DND-41 (cell line): ENCODE measurements around the gene INPP5K.

Source experiments
- ATAC-seq: fragments of 200-7000 bp; cut with Tn5 transposase; 3 replicates; pipeline ENCODE4 v1.9.1; 2021; ENCODE audit warnings: low read depth; ENCODE audit not compliant: insufficient read depth
- DNase-seq: peaks from one replicate; pipeline ENCODE4 v3.0.0-alpha.2; 2020
- H2AFZ ChIP-seq: 2 replicates; pipeline ENCODE4 v1.6.0; 2012; ENCODE audit warnings: low read depth, low read length
- H3K27ac ChIP-seq: 2 replicates; pipeline ENCODE4 v1.5.1; 2012; ENCODE audit warnings: low read length, inconsistent platforms
- H3K27me3 ChIP-seq: fragments of 200-600 bp; sonication (generic); 2 replicates; pipeline ENCODE4 v1.6.0; 2012; ENCODE audit warnings: low read length, mild to moderate bottlenecking, inconsistent platforms; ENCODE audit not compliant: insufficient read depth, poor library complexity
- H3K36me3 ChIP-seq: 2 replicates; pipeline ENCODE4 v1.5.1; 2012; ENCODE audit warnings: low read length, inconsistent platforms; ENCODE audit not compliant: insufficient read depth
- H3K4me1 ChIP-seq: 2 replicates; pipeline ENCODE4 v1.5.1; 2012; ENCODE audit warnings: mild to moderate bottlenecking, low read length; ENCODE audit not compliant: insufficient read depth
- H3K4me2 ChIP-seq: 2 replicates; pipeline ENCODE4 v1.6.0; 2012; ENCODE audit warnings: mild to moderate bottlenecking, moderate library complexity, low read length, inconsistent platforms; ENCODE audit not compliant: insufficient read depth
- H3K4me3 ChIP-seq, 2 experiments: fragments of 200-600 bp in 1 of 2; shearing (Covaris generic) in 1 of 2; 2 replicates each; pipeline ENCODE4 v1.5.1; 2012 to 2016; ENCODE audit warnings: inconsistent platforms in 2 of 2, low read length in 2 of 2, mild to moderate bottlenecking in 2 of 2, low read depth in 1 of 2, moderate library complexity in 1 of 2
- H3K79me2 ChIP-seq: 2 replicates; pipeline ENCODE4 v1.6.0; 2012; ENCODE audit warnings: low read length, inconsistent platforms; ENCODE audit not compliant: insufficient read depth
- H3K9ac ChIP-seq: 2 replicates; pipeline ENCODE4 v1.6.0; 2012; ENCODE audit warnings: low read depth, mild to moderate bottlenecking, inconsistent platforms, low read length, moderate library complexity
- H3K9me3 ChIP-seq: 2 replicates; pipeline ENCODE4 v1.5.1; 2012; ENCODE audit warnings: low read length, moderate library complexity, mild to moderate bottlenecking, inconsistent platforms; ENCODE audit not compliant: insufficient read depth, severe bottlenecking
- H4K20me1 ChIP-seq: 2 replicates; pipeline ENCODE4 v1.6.0; 2012; ENCODE audit warnings: low read length; ENCODE audit not compliant: insufficient read depth
- EZH2 ChIP-seq: IDR thresholded peaks from 3 replicates; pipeline ENCODE4 v1.6.1; 2012; ENCODE audit warnings: borderline replicate concordance, low read depth, mild to moderate bottlenecking, moderate library complexity, low read length, inconsistent platforms; ENCODE audit not compliant: severe bottlenecking
- TF ChIP-seq, protein P1 (sequence below): IDR thresholded peaks from 2 replicates; pipeline ENCODE4 v1.5.1; 2012; ENCODE audit warnings: borderline replicate concordance, low read length, moderate library complexity, mild to moderate bottlenecking; ENCODE audit not compliant: poor library complexity, severe bottlenecking; ENCODE audit errors: extremely low read depth

INPP5K gene

GRCh38 chr17:1495265-1495989 lies 21.0 kb downstream of the INPP5K start:
- TF ChIP-seq EZH2, result no peak
- TF ChIP-seq, protein P1, sequence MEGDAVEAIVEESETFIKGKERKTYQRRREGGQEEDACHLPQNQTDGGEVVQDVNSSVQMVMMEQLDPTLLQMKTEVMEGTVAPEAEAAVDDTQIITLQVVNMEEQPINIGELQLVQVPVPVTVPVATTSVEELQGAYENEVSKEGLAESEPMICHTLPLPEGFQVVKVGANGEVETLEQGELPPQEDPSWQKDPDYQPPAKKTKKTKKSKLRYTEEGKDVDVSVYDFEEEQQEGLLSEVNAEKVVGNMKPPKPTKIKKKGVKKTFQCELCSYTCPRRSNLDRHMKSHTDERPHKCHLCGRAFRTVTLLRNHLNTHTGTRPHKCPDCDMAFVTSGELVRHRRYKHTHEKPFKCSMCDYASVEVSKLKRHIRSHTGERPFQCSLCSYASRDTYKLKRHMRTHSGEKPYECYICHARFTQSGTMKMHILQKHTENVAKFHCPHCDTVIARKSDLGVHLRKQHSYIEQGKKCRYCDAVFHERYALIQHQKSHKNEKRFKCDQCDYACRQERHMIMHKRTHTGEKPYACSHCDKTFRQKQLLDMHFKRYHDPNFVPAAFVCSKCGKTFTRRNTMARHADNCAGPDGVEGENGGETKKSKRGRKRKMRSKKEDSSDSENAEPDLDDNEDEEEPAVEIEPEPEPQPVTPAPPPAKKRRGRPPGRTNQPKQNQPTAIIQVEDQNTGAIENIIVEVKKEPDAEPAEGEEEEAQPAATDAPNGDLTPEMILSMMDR, result no peak

GRCh38 chr17:1494736-1495253 lies 21.6 kb downstream of the INPP5K start:
- Histone ChIP-seq H3K27me3 (no peaks in the 10 kb centered on the region), H3K36me3 (peaks cover 33% of the 10 kb centered on the region), H3K4me3 (no peak overlapping the region), H3K9me3 (no peaks in the 10 kb centered on the region), H3K4me2 (no peak overlapping the region), H4K20me1 (peaks cover 13% of the 10 kb centered on the region), H3K4me1 (peaks cover 18% of the 10 kb centered on the region), H3K79me2 (no peaks in the 10 kb centered on the region), H2AFZ (no peak overlapping the region), H3K9ac (no peak overlapping the region), H3K27ac (no peak overlapping the region)
- TF ChIP-seq, protein P1, result no peak
- TF ChIP-seq EZH2, result no peak
- ATAC-seq (no peak), DNase-seq (no peak)

More at GRCh38 chr17:1495265-1495989, 21.0 kb downstream of the INPP5K start:
- H2AFZ ChIP-seq, result no peak overlapping the region
- H3K79me2 ChIP-seq, result no peaks in the 10 kb centered on the region
- H3K36me3 ChIP-seq, result peaks cover 36% of the 10 kb centered on the region
- ATAC-seq (no peak), DNase-seq (no peak)
- H4K20me1 ChIP-seq, result peaks cover 13% of the 10 kb centered on the region
- no peak overlapping the region for H3K27ac ChIP-seq
- H3K27me3 ChIP-seq, result no peaks in the 10 kb centered on the region
- no peak overlapping the region for H3K4me3 ChIP-seq
- peaks cover 16% of the 10 kb centered on the region for H3K4me1 ChIP-seq
- H3K4me2 ChIP-seq, result no peak overlapping the region
- H3K9me3 ChIP-seq, result no peaks in the 10 kb centered on the region
- no peak overlapping the region for H3K9ac ChIP-seq

DNA sequence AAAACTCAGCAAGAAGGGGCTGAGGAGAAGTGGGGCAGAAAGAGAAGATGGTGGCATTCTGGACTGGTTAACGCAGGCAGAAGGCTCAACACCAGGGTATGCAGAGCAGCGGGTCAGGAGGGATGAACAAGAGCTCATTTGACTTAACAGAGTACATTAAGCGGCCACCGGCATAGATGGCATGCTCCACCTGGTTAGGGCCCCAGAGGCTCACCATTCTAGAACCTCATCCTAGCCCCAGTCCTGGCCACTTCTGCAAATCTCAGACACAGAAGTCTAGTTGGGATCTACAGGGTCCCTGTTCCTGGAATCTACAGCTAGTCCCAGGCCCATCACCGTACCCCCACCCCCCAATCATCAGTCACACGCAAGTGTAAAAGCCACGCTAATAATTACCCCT lies 22.2 kb downstream of the INPP5K start:
- no peaks in the 10 kb centered on the region for H3K27me3 ChIP-seq
- H4K20me1 ChIP-seq, result peaks cover 13% of the 10 kb centered on the region
- ATAC-seq (no peak), DNase-seq (no peak)
- H3K4me1 ChIP-seq, result peaks cover 18% of the 10 kb centered on the region
- H2AFZ ChIP-seq, result no peak overlapping the region
- no peak overlapping the region for H3K9ac ChIP-seq
- H3K4me2 ChIP-seq, result no peak overlapping the region
- peaks cover 30% of the 10 kb centered on the region for H3K36me3 ChIP-seq
- TF ChIP-seq, protein P1, result no peak
- no peak for TF ChIP-seq EZH2
- H3K79me2 ChIP-seq, result no peaks in the 10 kb centered on the region
- H3K27ac ChIP-seq, result no peak overlapping the region
- H3K4me3 ChIP-seq, result no peak overlapping the region
- H3K9me3 ChIP-seq, result no peaks in the 10 kb centered on the region
